ENCODE results near the gene FBXL20. TPM values are rescaled to one million over a fixed set of nuclear protein-coding genes. Genes with fewer than 3 reads are reported as not detected.
"Not testable (repeated sequence)": the region's sequence is repeated elsewhere in the genome, so short reads cannot be mapped to it uniquely, and the experiment has no call there.

FBXL20 gene
- total RNA-seq, 1 experiment from 2014 or later: 10.9 TPM

DNA sequence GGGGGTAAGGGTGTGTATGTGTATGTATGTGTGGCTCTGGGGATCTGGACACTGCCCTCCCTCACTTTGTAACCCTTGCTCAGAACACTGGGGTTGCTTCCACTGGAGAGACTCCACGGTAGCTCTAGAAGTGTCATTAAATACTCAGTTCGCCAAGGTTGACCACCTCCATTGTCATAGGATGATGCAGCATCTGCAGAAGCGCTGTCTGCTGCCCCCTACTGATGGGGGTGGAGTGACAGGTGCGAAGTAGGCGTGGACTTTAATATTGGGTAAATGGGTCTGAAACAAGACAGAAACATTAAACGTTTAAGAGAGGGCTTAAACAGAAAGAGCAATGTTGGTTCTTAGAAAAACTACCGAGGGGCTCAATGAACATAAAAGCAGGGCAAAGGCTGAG lies 140.1 kb downstream of the FBXL20 start:
- no peak for DNase-seq (ENCODE audit: extremely low read depth, low read depth)

DNA sequence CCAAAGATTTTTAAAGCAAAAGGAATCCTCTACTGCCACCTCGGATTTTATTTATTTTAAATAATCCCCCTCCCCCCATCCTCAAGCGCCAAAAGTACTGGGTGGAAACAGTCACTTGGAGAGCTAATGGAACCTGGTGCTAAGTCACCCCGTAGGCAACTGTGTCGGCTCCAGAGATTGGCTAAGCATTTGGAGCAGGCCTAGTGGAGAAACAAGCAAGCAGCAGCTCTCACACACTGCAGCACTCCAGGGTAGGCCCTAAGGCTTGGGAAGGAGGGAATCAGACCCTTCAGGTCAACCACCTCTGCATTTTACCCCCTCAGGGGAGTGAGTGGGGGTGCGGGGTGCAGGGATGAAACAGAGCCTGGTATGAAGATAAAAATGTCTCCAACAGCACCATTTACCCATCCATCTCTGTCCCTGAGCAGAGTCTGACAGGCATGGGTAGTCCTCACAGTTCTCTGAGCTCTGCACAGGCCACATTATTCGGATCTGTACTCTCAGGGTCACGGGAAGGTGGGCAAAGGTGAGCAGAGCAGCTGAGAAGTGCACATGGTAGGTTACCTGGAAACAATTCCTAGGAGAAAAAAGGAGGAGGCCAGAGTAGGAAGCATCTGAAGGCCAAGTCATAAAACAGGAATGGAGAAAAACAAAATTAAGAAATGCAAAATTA lies 148.5 kb downstream of the FBXL20 start:
- no peak for DNase-seq (ENCODE audit: extremely low read depth, low read depth)

GRCh38 chr17:39251997-39252396 lies 149.4 kb downstream of the FBXL20 start:
- no peak for DNase-seq (ENCODE audit: extremely low read depth, low read depth)

GRCh38 chr17:39250076-39250475 lies 151.3 kb downstream of the FBXL20 start:
- DNase-seq (ENCODE audit: extremely low read depth, low read depth): not testable (repeated sequence)

- no peak for DNase-seq (ENCODE audit: extremely low read depth, low read depth)
Observed at GRCh38 chr17:39246274-39246673, 155.2 kb downstream of the FBXL20 start.

DNA sequence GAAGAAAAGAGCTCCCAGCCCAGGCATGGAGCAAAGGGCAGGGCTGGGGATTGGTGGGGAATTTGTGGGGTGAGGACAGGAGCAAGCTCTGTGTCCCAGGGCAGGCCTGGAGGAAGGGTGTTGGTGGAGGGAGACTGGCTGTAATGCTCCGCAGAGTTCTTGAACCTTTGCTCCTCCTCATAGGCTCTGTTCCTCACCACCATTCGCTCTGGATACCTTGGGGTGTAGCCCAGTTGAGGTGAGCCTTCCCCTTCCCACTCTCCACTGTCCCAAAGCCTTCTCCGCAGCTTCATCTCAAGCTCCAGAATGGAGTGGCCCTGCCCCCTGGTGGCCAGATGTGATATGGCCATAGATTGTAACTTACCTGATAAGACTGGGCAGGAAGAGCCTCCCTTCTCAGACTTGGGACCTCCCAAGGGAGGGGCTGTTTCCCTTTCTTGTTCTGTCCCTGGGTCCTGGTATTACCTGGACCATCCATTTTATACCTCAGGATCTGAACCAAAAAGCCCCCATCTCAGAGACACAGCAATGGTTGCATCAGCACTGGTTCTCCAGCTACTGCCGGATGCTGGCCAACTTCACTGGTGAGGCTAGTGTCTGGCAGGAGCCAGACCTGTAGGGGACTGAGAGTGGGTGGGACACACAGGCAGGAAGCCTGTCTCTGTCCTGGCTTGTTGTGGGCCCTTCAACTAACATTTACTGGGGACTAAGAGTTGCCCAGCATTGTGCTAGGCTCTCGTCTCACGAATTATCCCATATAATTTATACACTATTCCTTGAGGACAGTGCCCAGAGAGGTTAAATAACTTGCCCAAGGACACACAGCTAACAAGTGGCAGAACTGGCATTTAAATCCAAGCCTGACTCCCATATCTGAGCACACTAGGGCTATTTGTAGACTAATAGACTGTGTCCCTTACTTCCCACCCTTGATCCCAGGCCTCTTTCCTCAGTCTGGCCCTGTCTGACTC lies 156.5 kb downstream of the FBXL20 start:
- DNase-seq (ENCODE audit: extremely low read depth, low read depth): peak; percentile 81

- no peak for DNase-seq (ENCODE audit: extremely low read depth, low read depth)
Observed at GRCh38 chr17:39244016-39244599, 157.3 kb downstream of the FBXL20 start.

- no peak for DNase-seq (ENCODE audit: extremely low read depth, low read depth)
Observed at GRCh38 chr17:39243155-39243554, 158.3 kb downstream of the FBXL20 start.

DNA sequence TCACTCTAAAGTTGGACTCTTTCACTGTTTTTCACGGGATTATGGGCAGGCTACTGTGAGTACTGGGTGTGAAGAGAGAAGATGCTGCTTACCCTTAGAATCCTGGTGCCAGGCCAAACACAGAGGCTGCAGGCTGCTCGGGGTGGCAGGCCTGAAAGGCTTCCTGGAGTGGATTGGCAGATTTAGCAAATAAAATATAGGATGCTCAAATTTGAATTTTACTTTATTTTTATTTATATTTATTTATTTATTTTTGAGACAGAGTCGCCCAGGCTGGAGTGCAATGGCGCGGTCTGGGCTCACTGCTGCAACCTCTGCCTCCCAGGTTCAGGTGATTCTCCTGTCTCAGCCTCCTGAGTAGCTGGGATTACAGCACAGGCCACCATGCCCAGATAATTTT lies 160.8 kb downstream of the FBXL20 start:
- no peak for DNase-seq (ENCODE audit: extremely low read depth, low read depth)

- DNase-seq (ENCODE audit: extremely low read depth, low read depth): no peak
Observed at GRCh38 chr17:39239640-39240314, 161.6 kb downstream of the FBXL20 start.

DNA sequence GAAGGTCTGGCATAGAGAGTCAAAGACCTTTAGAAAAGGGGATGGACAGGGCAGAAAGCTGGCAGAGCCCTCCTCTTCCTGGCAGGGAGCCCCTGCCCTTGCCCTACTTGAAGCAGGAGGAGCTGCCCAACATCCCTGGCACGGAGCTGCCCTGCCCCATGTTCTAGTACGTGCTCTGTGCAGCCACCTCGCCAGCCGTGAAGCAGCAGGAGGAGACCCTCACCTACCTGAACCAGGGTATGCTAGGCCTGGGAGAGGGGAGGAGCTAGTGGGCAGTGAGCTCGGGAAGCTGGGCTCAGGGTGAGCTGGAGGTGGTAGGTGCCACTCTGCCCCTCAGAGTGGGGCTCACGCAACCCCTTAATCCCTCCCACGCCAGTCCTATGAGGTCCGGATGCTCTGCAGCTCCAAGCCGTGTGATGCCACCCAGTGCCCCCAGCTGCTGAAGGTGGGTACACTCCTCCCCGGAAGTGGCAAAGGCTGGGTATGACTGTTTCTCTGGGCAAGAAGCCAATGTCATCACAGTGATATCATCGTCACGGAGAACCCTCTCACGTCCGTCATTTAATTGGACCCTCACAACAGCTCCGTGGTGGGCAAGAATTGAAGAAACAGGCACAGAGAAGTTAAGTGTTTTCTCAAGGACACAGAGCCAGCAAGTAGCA lies 163.0 kb downstream of the FBXL20 start:
- DNase-seq (ENCODE audit: extremely low read depth, low read depth): peak; percentile 57

GRCh38 chr17:39237586-39237985 lies 163.8 kb downstream of the FBXL20 start:
- no peak for DNase-seq (ENCODE audit: extremely low read depth, low read depth)

- DNase-seq (ENCODE audit: extremely low read depth, low read depth): no peak
Observed at GRCh38 chr17:39236981-39237441, 164.4 kb downstream of the FBXL20 start.

DNA sequence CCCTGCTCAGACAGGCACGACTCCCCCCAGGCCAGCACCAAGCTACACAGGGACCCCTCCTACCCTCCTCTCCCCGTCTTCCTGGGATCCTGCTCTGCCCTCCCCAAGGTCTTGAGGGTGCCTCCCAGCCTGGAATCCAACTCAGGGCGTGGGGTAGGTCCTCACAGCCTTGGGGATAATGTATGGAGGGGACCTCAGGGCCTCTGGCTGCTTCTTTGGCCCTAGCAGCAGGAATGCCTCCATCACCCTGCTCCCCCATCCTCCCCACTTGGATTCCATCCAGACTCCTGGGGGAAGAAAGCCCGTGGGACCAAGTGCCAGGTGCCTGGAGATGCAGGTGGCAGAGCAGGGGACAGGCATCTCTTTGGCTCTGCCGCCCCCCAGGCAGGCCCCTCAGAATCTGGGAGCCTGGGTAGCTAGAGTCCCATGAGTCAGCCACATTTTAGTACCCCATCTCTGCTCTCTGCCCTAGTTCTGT lies 164.9 kb downstream of the FBXL20 start:
- no peak for DNase-seq (ENCODE audit: extremely low read depth, low read depth)

DNA sequence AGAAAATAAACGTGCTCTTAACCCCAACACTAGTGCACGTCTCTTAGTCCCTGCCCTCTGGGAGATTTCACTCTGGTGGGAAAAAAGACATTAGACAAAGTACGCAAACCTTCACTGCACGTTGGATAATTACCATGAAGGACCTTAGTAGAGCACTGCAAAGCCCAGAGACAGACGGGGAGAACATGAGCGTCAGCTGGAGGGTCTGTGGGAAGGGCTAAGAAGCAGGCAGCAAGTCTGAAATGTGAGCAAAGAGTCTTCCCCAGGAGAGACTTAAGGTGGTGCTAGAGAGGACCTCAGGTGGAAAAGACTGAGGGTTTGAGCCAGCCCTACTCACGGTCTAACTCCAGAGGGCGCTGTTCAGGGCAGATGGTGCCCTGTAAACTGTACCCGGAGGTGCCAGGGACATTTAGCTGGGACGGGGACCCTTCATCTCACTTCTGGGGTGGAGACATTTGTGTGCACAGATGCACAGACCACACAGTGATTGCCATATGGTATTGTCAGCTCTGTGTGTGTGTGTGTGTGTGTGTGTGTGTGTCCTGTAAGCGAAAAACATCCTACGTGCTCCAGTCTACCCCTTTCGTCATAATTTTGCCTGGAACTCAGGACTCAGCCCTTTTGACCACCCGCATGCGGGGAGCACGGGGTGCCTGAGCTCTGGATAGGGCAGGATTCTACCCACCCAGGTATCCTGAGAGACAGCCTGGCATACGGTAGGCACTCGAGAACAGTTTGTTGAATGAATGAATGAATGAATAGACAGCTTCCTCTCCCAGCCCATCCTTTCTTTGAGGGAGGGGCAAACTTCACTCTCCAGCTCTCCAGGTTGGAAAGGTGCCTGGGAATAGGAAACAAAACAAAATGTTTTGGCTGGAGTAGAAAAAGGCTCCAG lies 165.6 kb downstream of the FBXL20 start:
- peak; percentile 59 for DNase-seq (ENCODE audit: extremely low read depth, low read depth)

DNA sequence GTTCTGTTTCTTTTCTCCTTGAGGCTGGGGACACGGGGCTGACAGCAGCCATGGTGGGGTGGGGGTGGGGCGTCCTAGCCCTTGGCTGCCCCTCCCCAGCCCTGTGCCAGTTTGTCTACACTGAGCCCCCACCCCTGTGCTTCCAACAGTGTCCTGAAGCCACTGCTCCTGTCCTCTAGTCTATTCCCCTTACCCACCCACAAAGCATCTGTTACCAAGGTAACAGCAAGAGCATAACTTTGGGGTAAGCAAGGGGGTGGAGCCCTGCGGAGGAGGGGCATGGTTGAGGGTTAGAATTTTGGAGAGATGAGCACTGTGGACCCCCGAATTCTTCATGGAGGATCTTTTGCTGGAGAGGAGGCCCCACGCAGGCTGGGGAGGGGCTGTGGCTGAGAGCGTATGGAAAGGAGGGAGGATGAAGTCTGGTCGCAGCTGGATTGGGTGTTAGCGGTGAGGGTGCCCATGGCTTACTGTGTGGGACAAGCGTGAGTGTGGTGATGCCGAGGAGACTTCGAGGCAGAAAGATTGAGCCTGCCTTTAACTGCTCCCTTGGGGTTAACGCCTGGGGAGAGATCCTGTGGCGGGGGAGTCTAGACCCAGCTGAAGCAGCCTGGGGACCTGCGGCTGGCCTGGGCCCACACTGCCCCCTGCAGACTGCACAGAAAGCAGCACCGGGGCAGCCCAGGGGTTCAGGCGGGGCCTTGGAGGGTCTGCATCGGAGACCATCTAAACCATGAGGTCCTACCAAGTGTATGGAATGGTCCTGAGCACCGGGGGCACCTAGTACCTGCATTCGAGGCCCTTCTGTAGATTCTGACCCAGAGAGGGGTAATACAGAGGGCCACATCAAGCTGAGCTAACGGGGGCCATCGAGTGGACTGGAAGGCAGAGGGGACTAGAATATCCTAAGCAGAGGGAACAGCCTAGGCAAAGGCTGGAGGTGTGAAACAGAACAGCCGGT lies 169.6 kb downstream of the FBXL20 start:
- no peak for DNase-seq (ENCODE audit: extremely low read depth, low read depth)

GRCh38 chr17:39231091-39231561 lies 170.3 kb downstream of the FBXL20 start:
- no peak for DNase-seq (ENCODE audit: extremely low read depth, low read depth)

DNA sequence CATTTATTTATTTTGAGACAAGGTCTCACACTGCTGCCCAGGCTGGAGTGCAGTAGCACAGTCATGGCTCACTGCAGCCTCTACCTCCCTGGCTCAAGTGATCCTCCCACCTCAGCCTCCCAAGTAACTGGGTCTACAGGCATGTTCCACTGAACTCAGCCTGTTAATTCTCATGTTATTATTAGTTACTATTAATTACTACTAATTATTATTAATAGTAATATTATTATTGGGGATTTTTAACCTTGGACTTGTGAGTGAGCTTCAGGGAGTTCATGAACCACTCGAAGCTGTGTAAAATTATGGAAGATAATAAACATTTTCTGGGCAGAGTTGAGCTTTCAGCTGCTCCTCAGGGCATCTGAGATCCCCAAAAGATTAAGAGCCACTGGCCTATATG lies 171.1 kb downstream of the FBXL20 start:
- DNase-seq (ENCODE audit: extremely low read depth, low read depth): no peak

All from NCI-H460 (cell line).